DND-41 (cell line): ENCODE data around the gene PDE3B.
"Not testable (repeated sequence)": the region's sequence is repeated elsewhere in the genome, so short reads cannot be mapped to it uniquely, and the experiment has no call there.

Experiments used
- ATAC-seq: fragments of 200-7000 bp; cut with Tn5 transposase; 3 replicates; pipeline ENCODE4 v1.9.1; 2021; ENCODE audit warnings: low read depth; ENCODE audit not compliant: insufficient read depth
- DNase-seq: peaks from one replicate; pipeline ENCODE4 v3.0.0-alpha.2; 2020
- H2AFZ ChIP-seq: 2 replicates; pipeline ENCODE4 v1.6.0; 2012; ENCODE audit warnings: low read depth, low read length
- H3K27ac ChIP-seq: 2 replicates; pipeline ENCODE4 v1.5.1; 2012; ENCODE audit warnings: low read length, inconsistent platforms
- H3K27me3 ChIP-seq: fragments of 200-600 bp; sonication (generic); 2 replicates; pipeline ENCODE4 v1.6.0; 2012; ENCODE audit warnings: low read length, mild to moderate bottlenecking, inconsistent platforms; ENCODE audit not compliant: insufficient read depth, poor library complexity
- H3K36me3 ChIP-seq: 2 replicates; pipeline ENCODE4 v1.5.1; 2012; ENCODE audit warnings: low read length, inconsistent platforms; ENCODE audit not compliant: insufficient read depth
- H3K4me1 ChIP-seq: 2 replicates; pipeline ENCODE4 v1.5.1; 2012; ENCODE audit warnings: mild to moderate bottlenecking, low read length; ENCODE audit not compliant: insufficient read depth
- H3K4me2 ChIP-seq: 2 replicates; pipeline ENCODE4 v1.6.0; 2012; ENCODE audit warnings: mild to moderate bottlenecking, moderate library complexity, low read length, inconsistent platforms; ENCODE audit not compliant: insufficient read depth
- H3K4me3 ChIP-seq, 2 experiments: fragments of 200-600 bp in 1 of 2; shearing (Covaris generic) in 1 of 2; 2 replicates each; pipeline ENCODE4 v1.5.1; 2012 to 2016; ENCODE audit warnings: inconsistent platforms in 2 of 2, low read length in 2 of 2, mild to moderate bottlenecking in 2 of 2, low read depth in 1 of 2, moderate library complexity in 1 of 2
- H3K79me2 ChIP-seq: 2 replicates; pipeline ENCODE4 v1.6.0; 2012; ENCODE audit warnings: low read length, inconsistent platforms; ENCODE audit not compliant: insufficient read depth
- H3K9ac ChIP-seq: 2 replicates; pipeline ENCODE4 v1.6.0; 2012; ENCODE audit warnings: low read depth, mild to moderate bottlenecking, inconsistent platforms, low read length, moderate library complexity
- H3K9me3 ChIP-seq: 2 replicates; pipeline ENCODE4 v1.5.1; 2012; ENCODE audit warnings: low read length, moderate library complexity, mild to moderate bottlenecking, inconsistent platforms; ENCODE audit not compliant: insufficient read depth, severe bottlenecking
- H4K20me1 ChIP-seq: 2 replicates; pipeline ENCODE4 v1.6.0; 2012; ENCODE audit warnings: low read length; ENCODE audit not compliant: insufficient read depth
- CTCF ChIP-seq: IDR thresholded peaks from 2 replicates; pipeline ENCODE4 v1.5.1; 2012; ENCODE audit warnings: borderline replicate concordance, low read length, moderate library complexity, mild to moderate bottlenecking; ENCODE audit not compliant: poor library complexity, severe bottlenecking; ENCODE audit errors: extremely low read depth
- EZH2 ChIP-seq: IDR thresholded peaks from 3 replicates; pipeline ENCODE4 v1.6.1; 2012; ENCODE audit warnings: borderline replicate concordance, low read depth, mild to moderate bottlenecking, moderate library complexity, low read length, inconsistent platforms; ENCODE audit not compliant: severe bottlenecking

The PDE3B gene

GRCh38 chr11:14796028-14796427 is 152.4 kb downstream of the PDE3B start:
- H3K4me1 ChIP-seq, DNase-seq, H3K36me3 ChIP-seq, H3K79me2 ChIP-seq, ATAC-seq, H3K9ac ChIP-seq, H3K9me3 ChIP-seq, H3K4me3 ChIP-seq, H4K20me1 ChIP-seq, H3K27me3 ChIP-seq, H3K27ac ChIP-seq, H3K4me2 ChIP-seq, H2AFZ ChIP-seq: not testable (repeated sequence)

GRCh38 chr11:14803846-14804245 is 160.2 kb downstream of the PDE3B start:
- Histone ChIP-seq H4K20me1 (no peaks in the 10 kb centered on the region), H3K4me2 (no peak overlapping the region), H3K4me3 (no peak overlapping the region), H3K27me3 (no peaks in the 10 kb centered on the region), H3K4me1 (no peaks in the 10 kb centered on the region), H3K79me2 (no peaks in the 10 kb centered on the region), H3K36me3 (peaks cover 15% of the 10 kb centered on the region; the same call in 1 of the 2 replicates), H2AFZ (no peak overlapping the region), H3K9me3 (no peaks in the 10 kb centered on the region), H3K9ac (no peak overlapping the region), H3K27ac (no peak overlapping the region)
- TF ChIP-seq EZH2, result no peak
- no peak for TF ChIP-seq CTCF
- DNase-seq (no peak), ATAC-seq (no peak)

GRCh38 chr11:14809466-14809865 is 165.9 kb downstream of the PDE3B start:
- Histone ChIP-seq H3K9ac (no peak overlapping the region), H3K36me3 (peaks cover 24% of the 10 kb centered on the region), H3K9me3 (no peaks in the 10 kb centered on the region), H3K27me3 (no peaks in the 10 kb centered on the region), H3K27ac (no peak overlapping the region), H3K79me2 (no peaks in the 10 kb centered on the region), H2AFZ (no peak overlapping the region), H3K4me3 (no peak overlapping the region), H3K4me2 (no peak overlapping the region), H4K20me1 (no peaks in the 10 kb centered on the region), H3K4me1 (no peaks in the 10 kb centered on the region)
- no peak for TF ChIP-seq EZH2
- no peak for TF ChIP-seq CTCF
- ATAC-seq, result no peak
- DNase-seq, result no peak

- DNase-seq, result no peak
- Histone ChIP-seq H3K27ac (no peak overlapping the region), H4K20me1 (no peaks in the 10 kb centered on the region)
Observed at GRCh38 chr11:14812757-14813156, 169.2 kb downstream of the PDE3B start.

More at GRCh38 chr11:14812757-14813156, 169.2 kb downstream of the PDE3B start:
- TF ChIP-seq EZH2 (no peak), CTCF (no peak)
- ATAC-seq, result no peak
- Histone ChIP-seq H3K79me2 (no peaks in the 10 kb centered on the region), H3K9ac (no peak overlapping the region), H3K36me3 (peaks cover 14% of the 10 kb centered on the region), H2AFZ (no peak overlapping the region), H3K4me2 (no peak overlapping the region), H3K9me3 (no peaks in the 10 kb centered on the region), H3K27me3 (no peaks in the 10 kb centered on the region), H3K4me3 (no peak overlapping the region), H3K4me1 (no peaks in the 10 kb centered on the region)
